ENCODE results near the gene GTF2F1. TPM values are rescaled to one million over a fixed set of nuclear protein-coding genes. Genes with fewer than 3 reads are reported as not detected.
A peak's percentile ranks its signal among the peaks of the same experiment; 100 is the strongest.
"Not testable (repeated sequence)": the region's sequence is repeated elsewhere in the genome, so short reads cannot be mapped to it uniquely, and the experiment has no call there.

GTF2F1 gene
- total RNA-seq, 1 donor from 2014 or later, result 44.7 TPM

DNA sequence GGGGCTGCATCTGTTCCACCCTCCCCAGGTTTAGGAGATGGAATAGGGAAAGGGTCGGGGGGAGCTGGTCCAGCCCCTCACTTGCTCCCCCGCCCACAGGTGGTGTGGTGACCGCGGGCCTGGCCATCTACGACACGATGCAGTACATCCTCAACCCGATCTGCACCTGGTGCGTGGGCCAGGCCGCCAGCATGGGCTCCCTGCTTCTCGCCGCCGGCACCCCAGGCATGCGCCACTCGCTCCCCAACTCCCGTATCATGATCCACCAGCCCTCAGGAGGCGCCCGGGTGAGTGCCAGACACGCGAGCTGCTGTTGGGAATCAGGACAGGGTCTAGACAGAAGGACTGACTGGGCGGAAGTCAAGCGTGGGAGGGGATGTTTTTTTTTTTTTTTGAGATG is 28.6 kb downstream of the GTF2F1 start:
- DNase-seq (ENCODE audit: low spot score) (no peak), ATAC-seq (no peak)
- intact Hi-C loops (cut with DNase I), result no loop called here

DNA sequence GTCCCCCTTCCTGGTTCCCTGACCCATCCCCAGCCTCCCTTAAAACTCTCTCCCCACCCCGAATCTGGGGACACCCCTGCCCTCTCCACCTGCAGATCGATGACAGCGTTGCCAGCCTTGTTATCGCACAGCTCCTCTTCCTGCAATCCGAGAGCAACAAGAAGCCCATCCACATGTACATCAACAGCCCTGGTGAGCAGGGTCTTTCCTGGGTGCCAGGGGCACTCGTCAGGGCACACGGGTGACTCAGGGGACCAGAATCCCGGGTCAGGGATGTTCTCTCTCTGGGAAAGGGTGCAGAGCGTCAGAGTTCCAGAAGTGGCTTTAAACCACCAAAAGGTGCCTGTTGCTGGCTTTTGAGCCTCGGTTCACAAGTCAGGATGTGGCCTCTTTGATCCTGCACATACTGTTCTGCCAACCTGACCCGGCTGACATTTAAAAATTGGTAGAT is 30.6 kb downstream of the GTF2F1 start:
- ATAC-seq (no peak), DNase-seq (ENCODE audit: low spot score) (no peak)
- intact Hi-C loops (cut with DNase I), result no loop called here

DNA sequence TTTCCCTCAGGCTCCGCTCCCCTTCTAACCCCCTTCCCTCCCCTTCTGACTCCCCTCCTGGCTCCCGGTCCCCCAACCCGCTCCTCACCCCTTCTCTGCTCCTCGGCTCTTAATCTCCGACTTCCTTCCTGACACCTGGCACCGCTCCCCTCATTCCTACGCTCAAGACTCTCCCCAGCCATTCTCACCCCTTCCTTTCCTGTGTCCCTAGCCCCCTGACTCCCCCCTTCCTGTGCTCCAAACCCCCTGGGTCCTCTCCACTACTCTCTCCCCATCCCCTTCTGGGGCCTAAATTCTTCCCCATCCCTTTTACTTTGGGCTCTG is 31.0 kb downstream of the GTF2F1 start:
- DNase-seq (ENCODE audit: low spot score) (no peak), ATAC-seq (peak; percentile 16)
- intact Hi-C loops (cut with DNase I), result no loop called here

DNA sequence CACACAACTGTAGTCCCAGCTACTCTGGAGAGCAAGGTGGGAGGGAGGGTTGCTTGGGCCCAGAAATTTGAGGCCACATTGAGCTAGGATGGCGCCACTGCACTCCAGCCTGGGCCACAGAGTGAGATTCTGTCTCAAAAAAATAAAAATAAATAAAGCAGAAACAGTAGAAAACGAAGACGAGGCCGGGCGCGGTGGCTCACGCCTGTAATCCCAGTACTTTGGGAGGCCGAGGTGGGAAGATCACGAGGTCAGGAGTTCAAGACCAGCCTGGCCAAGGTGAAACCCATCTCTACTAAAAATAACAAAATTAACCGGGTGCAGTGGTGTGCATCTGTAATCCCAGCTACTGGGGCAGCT is 32.1 kb downstream of the GTF2F1 start:
- ATAC-seq; intact Hi-C loops (cut with DNase I); DNase-seq (ENCODE audit: low spot score): not testable (repeated sequence)

DNA sequence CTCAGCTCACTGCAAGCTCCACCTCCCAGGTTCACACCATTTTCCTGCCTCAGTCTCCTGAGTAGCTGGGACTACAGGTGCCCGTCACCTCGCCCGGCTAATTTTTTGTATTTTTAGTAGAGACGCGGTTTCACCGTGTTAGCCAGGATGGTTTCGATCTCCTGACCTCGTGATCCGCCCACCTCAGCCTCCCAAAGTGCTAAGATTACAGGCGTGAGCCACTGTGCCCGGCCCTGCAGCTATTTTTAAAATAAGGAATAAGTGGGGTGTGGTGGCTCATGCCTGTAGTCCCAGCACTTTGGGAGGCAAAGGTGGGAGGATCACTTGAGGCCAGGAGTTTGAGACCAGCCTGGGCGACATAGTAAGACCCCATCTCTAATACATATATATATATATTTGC is 32.5 kb downstream of the GTF2F1 start:
- intact Hi-C loops (cut with DNase I); ATAC-seq; DNase-seq (ENCODE audit: low spot score): not testable (repeated sequence)

DNA sequence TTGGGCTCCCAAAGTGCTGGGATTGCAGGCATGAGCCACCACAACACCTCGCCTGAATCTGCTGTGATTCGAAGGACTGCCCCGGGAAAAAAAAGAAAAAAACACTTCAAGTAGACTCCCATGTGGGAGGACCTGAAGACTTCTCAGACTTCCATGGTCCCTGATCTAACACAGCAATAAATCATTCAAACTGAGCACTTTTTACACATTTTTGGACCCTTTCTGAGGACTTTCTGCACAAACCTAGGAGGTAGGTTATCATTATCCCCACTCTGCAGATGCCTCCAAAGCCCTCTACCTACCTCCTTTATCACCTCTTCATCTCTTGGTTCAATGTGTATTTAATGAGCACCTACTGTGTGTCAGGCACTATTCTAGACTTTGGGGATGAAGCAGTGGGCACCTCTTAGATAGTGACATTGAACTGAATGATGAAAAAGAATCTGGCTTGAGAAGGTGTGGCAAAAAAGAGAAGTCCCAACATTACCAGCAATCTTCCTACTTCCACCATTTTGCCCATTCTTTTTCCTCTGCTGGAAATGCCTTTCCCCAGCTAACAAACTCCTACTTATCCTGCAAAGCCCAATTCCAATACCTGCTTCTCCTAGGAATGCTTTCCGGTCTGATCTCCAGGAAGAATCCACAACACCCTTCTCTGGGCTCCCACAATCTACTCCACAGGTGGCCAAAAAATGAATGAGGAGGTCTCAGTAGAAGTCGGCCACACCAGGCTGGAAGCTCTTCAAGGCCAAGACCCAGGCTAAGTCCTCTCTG is 33.2 kb downstream of the GTF2F1 start:
- DNase-seq (ENCODE audit: low spot score) (no peak), ATAC-seq (no peak)
- intact Hi-C loops (cut with DNase I), result no loop called here

DNA sequence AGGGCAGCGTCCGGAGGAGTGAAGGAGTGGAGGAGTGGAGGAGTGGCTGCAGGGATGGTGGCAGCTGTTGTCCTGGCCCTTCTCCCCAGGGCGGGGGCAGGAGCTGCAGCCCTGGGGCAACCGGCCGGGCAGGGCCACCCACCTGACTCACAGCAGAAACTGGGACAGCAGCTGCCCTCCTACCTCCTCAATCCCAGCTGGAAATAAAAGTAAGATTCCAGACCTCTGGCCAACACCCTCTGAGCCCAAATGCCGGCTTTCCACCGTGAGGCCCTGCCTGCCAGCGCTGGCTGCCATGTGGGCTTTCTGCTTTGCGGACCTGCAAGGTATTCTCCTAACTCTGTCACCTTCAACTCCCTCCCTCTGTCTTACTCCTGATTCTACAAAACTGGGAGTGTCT is 35.0 kb downstream of the GTF2F1 start:
- DNase-seq (ENCODE audit: low spot score) (no peak), ATAC-seq (no peak)
- intact Hi-C loops (cut with DNase I), result no loop called here

DNA sequence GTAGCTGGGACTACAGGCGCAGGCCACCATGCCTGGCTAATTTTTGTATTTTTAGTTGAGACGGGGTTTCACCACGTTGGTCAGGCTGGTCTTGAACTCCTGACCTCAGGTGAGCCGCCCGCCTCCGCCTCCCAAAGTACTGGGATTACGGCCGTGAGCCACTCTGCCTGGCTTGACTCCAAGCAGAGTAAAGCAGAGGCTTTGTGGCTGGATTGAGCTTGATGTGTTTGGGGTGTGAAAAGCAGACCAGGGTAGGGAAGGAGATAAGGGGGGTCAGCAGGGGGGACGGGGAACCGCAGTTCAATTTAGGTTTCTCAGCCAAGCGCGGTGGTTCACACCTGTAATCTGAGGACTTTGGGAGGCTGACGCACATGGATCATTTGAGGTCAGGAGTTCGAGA is 35.8 kb downstream of the GTF2F1 start:
- no peak for DNase-seq (ENCODE audit: low spot score)
- no peak for ATAC-seq
- intact Hi-C loops (cut with DNase I), result no loop called here

DNA sequence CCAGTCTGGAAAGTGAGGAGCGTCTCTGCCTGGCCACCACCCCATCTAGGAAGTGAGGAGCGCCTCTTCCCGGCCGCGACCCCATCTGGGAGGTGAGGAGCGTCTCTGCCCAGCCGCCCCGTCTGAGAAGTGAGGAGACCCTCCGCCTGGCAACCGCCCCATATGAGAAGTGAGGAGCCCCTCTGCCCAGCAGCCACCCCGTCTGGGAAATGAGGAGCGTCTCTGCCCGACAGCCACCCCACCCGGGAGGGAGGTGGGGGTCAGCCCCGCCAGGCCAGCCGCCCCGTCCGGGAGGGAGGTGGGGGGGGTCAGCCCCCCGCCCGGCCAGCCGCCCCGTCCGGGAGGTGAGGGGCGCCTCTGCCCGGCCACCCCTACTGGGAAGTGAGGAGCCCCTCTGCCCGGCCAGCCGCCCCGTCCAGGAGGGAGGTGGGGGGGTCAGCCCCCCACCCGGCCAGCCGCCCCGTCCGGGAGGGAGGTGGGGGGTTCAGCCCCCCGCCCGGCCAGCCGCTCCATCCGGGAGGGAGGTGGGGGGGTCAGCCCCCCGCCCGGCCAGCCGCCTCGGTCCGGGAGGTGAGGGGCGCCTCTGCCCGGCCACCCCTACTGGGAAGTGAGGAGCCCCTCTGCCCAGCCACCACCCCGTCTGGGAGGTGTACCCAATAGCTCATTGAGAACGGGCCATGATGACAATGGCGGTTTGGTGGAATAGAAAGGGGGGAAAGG is 37.5 kb downstream of the GTF2F1 start:
- ATAC-seq; DNase-seq (ENCODE audit: low spot score); intact Hi-C loops (cut with DNase I): not testable (repeated sequence)

DNA sequence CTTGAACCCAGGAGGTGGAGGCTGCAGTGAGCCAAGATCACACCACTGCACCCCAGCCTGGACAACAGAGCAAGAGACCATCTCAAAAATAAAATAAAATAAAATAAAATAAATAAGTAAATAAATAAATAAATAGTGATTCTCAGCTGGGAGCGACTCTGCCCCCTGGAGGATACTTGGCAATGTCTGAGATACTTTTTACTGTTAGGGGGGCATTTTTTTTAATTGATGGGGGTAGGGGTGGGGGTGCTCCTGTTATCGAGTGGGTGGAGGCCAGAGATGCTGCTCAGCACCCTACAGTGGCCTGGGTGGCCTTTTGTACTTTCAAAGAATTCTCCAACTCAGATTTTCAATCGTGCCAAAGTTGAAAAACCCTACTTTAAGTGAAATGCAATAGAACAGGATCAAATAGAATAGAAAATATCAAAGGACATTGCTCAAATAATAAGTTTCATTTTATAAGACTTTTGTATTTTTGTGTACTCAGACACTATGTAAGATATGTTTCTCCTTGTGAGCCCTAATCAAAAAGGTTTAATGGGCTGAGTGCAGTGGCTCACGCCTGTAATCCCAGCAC is 38.8 kb downstream of the GTF2F1 start:
- no peak for ATAC-seq
- intact Hi-C loops (cut with DNase I), result no loop called here
- no peak for DNase-seq (ENCODE audit: low spot score)

DNA sequence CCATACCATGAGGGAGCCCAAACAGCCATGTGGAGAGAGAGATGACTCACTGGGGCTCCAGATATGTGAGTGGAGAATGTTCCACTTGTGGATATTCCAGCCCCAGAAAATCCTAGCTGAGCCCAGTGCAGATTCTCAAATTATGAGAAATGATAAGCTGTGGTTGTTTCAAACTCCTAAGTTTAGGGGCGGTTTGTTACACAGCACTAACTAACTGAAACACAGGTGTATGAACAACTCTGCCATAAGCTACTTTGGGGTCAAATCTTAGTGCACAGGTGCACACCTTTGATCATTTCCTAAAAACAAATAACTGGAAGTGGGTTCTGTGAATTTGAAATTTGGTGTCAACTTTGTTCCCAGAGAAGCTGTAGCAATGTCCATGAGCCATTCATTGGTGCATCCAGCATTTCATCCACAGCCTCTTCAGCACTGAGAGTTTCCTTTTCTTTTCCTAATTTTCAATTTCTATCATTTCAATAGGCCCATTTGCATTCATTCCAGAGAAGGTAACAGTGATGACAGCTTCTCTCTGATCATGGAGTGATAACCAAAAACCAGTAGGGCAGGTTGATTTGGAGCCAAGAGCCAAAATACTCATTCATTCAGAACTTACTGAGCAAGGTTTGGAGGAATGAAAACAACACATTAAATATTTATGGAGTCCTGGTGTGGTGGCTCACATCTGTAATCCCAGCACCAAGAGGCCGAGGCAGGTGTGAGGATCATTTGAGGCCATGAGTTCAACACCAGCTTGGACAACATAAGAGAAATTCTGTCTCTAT is 40.4 kb downstream of the GTF2F1 start:
- intact Hi-C loops (cut with DNase I), result no loop called here

DNA sequence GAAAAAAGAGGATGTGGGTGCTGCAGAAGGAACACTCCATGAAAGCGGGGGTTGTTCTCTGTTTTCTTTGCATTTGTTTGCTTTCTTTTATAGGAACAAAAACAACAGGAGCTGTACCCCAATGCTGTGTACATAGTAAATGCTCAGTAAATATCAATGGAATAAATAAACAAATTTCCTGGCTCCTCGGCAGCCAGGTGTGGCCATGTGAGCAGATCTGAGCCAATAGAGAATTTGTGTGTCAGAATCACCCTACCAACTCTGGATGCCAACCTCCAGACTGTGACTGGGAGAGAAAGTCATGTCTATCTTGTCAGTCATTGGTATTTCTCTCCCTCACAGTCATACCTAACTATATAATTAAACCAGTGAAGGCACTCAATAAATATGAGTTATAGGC is 42.3 kb downstream of the GTF2F1 start:
- no peak for DNase-seq (ENCODE audit: low spot score)
- no peak for ATAC-seq
- intact Hi-C loops (cut with DNase I), result no loop called here

More for the DNA sequence above, 40.4 kb downstream of the GTF2F1 start:
- ATAC-seq, result no peak
- DNase-seq (ENCODE audit: low spot score), result no peak

DNA sequence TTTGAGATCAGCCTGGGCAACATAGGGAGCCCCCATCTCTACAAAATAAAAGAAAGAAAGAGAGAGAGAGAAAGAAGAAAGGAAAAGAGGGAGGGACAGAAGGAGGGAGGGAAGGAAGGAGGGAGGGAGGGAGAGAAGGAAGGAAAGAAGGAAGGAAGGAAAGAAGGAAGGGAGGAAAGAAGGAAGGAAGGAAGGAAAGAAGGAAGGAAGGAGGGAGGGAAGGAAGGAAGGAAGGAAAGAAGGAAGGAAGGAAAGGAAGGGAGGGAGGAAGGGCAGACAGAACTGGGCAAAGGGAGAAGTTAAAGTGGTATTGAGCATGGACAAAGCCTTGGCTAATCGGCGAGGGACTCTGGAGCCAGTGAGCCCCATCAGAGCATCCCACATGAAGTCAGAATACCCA is 43.7 kb downstream of the GTF2F1 start:
- DNase-seq (ENCODE audit: low spot score); intact Hi-C loops (cut with DNase I); ATAC-seq: not testable (repeated sequence)

DNA sequence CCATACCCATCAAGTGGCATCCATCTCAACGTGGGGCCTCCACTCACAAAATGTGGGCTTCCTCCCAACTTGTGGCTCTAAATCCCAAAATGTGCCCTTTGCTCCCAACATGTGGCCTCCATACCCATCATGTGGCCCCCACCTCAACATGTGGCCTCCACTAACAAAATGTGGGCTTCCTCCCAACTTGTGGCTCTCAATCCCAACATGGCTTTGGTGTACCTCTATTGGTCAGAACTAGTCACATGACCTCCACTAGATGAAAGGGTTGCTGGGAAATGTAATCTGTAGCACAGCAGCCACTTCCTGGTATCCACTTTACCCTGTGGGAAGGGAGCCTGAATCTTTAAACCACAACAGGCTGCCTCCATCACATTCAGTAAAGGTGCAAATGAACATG is 49.5 kb downstream of the GTF2F1 start:
- intact Hi-C loops (cut with DNase I), result no loop called here
- no peak for ATAC-seq
- DNase-seq (ENCODE audit: low spot score), result no peak

DNA sequence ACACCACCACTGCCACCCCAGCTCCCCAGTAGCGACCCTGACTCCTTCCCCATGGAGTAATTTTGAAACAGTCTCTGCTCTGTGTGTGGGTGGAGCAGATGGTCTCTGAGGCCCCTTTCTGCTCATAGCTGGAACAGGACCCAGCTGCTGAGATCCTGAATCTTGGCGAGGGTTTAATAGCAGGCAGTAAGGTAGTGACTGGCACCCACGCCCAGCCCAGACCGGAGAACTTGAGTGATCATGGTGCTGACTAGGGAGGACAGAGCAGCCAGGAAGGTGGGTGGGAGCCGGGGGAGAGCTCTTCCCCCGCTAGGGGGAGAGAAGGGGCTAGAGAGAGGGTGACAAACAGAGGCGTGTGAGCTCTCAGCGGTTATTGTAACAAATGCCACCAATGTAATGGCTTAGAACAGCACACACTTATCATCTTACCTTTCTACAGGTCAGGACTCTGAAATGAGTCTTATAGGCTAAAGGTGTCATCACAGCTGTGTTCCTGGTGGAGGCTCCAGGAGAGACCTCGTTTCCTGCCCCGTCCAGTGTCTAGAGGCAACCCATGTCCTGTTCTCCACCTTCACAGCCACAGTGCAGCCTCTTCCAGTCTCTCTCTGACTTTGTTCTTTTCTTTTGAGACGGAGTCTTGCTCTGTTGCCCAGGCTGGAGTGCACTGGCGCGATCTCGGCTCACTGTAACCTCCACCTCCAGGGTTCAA is 52.3 kb downstream of the GTF2F1 start:
- DNase-seq (ENCODE audit: low spot score) (no peak), ATAC-seq (no peak)
- intact Hi-C loops (cut with DNase I), result no loop called here

DNA sequence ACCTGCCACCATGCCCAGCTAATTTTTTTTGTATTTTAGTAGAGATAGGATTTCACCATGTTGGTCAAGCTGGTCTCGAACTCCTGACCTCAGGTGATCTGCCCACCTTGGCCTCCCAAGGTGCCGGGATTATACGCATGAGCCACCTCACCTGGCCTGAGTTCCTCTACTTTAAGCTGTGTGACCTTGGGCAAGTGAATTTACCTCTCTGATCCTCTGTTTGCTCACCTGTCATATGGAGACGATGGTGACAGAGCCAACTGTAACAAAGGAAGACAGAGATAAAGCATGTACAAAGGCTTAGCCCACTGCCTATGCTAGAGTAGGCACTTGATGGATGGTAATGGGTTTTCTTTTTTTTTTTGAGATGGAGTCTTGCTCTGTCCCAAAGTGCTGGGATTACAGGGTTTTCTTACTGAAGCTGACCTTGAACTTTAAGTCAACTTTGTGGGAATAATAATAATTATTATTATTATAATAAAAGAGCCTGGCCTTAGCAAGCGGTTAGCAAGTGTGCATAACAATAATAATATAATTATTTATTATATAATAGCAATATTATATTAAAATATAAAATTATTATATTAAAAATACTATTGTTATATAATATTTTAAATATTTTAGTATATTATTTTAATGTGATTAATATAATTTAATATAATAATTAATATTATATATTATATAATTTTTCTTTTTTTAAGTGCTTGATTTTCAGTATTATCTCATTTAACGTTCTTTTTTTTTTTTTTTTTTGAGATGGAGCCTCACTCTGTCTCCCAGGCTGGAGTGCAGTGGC is 58.3 kb downstream of the GTF2F1 start:
- intact Hi-C loops (cut with DNase I), result no loop called here
- DNase-seq (ENCODE audit: low spot score) (no peak), ATAC-seq (no peak)

DNA sequence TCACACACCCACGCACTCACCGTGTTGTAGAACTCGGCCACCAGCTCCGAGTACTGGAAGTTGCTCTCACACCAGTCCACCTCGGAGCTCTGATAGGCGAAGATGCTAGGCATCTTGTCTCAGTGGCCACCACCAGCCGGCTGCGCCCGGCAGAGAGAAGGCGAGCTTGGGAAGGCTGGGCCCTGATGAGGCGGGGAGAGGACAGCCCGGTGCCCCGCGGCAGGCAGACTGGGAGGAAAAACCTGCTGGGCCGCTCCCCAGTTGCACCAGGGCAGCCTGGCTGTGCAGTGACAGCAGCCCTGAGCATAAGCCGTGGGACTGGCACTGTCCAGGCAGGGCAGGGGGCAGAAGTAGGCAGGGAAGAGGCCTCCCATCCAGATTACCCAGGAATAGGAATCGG is 59.5 kb downstream of the GTF2F1 start, which contains the start of gene ACER1:
Gene ACER1, minus strand, starts transcription at position 174 of the 400 bp plus-strand sequence. Its CDS starts 61 bp downstream, at position 113.
- ATAC-seq (no peak), DNase-seq (ENCODE audit: low spot score) (no peak)
- intact Hi-C loops (cut with DNase I), result no loop called here

Data from sciatic nerve (tissue), 2 donors.